A204.1 (cell line): ENCODE measurements around the gene C1orf185.
A peak's percentile ranks its signal among the peaks of the same experiment; 100 is the strongest.
"Not testable (repeated sequence)": the region's sequence is repeated elsewhere in the genome, so short reads cannot be mapped to it uniquely, and the experiment has no call there.

Experiments used
- FAIRE-seq: peaks from 2 replicates; lab custom pipeline; 2012; peaks lifted over from hg19 to GRCh38; lab: Jason Lieb, UNC

C1orf185 gene

DNA sequence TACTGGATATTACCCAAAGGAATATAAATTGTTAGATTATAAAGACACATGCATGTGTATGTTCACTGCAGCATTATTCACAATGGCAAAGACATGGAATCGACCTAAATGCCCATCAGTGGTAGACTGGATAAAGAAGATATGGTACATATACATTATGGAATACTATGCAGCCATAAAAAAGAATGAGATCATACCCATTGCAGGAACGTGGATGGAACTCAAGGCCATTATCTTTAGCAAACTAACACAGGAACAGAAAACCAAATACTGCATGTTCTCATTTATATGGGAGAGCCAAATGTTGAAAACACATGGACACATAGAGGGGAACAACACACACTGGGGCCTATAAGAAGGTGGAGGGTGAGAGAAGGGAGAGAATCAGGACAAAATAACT lies 35.7 kb downstream of the C1orf185 start:
- FAIRE-seq = not testable (repeated sequence)

DNA sequence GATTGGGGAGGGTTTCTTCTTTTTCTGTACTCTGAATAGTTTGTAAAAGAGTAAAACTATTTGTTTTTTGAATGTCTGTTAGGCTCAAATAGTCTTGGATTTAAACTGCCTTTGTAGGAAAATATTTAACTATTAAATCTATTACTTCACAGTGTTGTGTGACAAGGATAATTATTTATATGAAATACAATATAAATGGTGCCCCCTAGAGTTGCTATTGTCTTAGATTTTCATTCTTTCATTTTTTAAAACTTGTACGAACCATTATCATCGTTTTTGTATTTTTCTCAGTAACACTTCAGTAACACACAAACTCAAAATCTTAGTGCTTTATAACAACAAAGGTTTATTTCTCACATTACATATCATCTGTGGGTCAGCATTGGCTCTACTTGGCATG lies 37.4 kb downstream of the C1orf185 start:
- no peak for FAIRE-seq

- no peak for FAIRE-seq
Observed at GRCh38 chr1:51147394-51147793, 45.4 kb downstream of the C1orf185 start.

DNA sequence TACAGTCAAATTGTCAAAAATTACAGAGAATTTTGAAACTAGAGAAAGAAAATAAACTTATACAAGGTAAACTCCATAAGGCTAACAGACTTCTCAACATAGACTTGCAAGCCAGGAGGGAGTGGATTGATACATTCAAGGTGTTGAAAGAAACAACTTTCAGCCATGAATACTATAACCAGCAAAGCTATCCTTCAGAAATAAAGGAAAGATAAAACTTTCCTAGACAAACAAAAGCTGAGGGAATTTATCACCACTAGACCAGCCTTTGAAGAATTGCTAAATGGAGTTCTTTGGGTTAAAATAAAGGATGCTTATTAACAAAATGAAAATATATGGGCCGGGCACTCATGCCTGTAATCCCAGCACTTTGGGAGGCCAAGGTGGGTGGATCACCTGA lies 52.7 kb downstream of the C1orf185 start:
- no peak for FAIRE-seq

GRCh38 chr1:51156752-51157151 lies 54.7 kb downstream of the C1orf185 start:
- FAIRE-seq = peak; percentile 53

GRCh38 chr1:51157395-51157794 lies 55.4 kb downstream of the C1orf185 start:
- FAIRE-seq = no peak

DNA sequence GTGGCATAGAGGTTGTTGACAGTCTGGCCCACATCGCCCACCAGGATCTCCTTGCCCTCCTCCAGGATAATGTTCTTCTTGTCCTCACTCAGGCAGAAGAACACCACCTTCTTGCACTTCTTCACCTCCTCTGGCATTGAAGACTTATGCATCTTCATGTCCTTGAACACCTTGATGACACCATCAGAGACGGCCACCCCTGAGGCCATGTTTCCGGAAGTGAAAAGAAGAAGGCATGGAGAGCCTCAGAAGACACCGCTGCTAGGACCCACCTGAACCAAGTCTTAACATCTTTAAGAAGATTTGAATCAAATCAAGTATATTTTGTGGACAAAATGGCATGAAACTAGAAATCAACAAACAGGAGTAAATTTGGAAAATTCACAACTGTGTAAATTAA lies 56.2 kb downstream of the C1orf185 start:
- no peak for FAIRE-seq

DNA sequence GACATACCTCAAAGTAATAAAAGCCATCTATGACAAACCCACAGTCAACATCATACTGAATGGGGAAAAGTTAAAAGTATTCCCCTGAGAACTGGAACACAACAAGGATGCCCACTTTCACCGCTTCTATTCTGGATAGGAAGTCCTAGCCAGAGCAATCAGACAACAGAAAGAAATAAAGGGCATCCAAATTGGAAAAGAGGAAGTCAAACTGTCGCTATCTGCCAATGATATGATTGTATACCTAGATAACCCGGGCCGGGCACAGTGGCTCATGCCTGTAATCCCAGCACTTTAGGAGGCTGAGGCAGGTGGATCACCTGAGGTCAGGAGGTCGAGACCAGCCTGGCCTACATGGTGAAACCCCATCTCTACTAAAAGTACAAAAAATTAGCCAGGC lies 60.5 kb downstream of the C1orf185 start:
- FAIRE-seq = not testable (repeated sequence)

DNA sequence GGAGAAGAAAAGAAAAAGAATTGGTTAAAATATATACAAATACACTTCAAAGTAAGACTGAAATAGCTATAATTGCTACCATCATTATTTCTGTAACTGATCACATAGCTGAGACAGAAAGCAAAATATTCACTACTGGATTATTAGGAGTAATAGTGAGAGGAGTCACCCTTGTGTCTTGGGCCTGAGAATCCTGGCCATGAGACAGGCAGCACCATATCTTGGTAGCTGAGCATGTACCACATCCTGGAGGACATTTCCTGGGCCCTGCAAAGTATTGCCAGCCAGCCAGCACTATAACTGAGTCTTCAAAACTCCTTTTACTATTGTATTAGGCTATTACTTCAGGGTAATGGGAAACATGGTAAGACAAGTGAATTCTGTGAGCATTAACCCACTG lies 63.5 kb downstream of the C1orf185 start:
- FAIRE-seq = no peak

DNA sequence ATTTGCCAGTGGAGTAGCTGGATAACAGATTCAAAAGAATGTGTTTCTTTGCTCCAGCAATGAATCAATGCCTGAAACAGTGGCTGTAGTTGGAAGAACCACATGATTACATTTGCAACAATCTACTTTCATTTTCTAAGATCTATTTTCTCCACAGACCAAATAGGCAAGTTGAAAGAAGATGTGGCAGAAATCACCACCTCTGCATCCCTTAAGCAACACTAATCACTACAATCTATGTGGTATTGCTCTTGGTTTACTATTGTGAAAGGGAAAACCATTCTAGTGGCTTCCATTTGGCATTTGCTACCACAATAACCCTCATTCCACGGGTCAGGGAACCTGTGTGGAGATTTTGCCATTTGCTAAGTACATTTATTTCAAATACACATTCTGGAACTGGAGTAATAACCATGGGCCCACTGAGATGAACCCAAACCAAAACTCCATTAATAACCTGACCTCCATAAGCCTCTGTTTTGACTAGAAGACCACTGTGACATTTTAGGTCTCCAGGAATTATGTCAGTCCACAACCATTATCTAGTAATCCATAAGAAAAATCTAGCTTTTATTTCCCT lies 66.3 kb downstream of the C1orf185 start:
- no peak for FAIRE-seq

GRCh38 chr1:51168936-51169335 lies 66.9 kb downstream of the C1orf185 start:
- no peak for FAIRE-seq

GRCh38 chr1:51170342-51170741 lies 68.3 kb downstream of the C1orf185 start:
- no peak for FAIRE-seq

- no peak for FAIRE-seq
Observed at GRCh38 chr1:51172811-51173210, 70.8 kb downstream of the C1orf185 start.

GRCh38 chr1:51175278-51175677 lies 73.2 kb downstream of the C1orf185 start:
- no peak for FAIRE-seq

DNA sequence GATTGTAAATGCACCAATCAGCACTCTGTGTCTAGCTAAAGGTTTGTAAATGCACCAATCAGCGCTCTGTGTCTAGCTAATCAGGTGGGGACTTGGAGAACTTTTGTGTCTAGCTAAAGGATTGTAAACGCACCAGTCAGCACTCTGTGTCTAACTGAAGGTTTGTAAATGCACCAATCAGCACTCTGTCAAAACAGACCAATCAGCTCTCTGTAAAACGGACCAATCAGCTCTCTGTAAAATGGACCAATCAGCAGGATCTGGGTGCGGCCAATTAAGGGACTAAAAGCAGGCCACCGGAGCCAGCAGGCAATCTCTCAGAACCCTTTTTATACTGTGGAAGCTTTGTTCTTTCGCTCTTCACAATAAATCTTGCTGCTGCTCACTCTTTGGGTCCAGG lies 76.0 kb downstream of the C1orf185 start:
- FAIRE-seq = not testable (repeated sequence)

DNA sequence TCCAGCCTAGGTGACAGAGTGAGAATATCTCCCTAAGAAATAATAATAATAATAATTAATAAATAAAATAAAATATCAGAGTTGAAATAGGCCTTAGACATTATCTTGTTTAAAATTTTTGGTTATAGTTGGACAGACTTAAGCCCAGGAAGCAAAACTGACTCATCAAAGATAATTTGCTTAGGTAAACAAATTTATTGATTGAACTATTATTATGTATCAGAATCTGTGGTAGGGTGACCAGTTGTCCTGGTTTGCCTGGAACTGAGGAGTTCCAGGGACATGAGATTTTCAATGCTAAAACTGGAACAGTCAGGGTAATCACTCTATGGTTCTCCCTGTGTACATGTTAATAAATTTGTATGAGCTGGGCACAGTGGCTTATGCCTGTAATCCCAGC lies 86.2 kb downstream of the C1orf185 start:
- no peak for FAIRE-seq

DNA sequence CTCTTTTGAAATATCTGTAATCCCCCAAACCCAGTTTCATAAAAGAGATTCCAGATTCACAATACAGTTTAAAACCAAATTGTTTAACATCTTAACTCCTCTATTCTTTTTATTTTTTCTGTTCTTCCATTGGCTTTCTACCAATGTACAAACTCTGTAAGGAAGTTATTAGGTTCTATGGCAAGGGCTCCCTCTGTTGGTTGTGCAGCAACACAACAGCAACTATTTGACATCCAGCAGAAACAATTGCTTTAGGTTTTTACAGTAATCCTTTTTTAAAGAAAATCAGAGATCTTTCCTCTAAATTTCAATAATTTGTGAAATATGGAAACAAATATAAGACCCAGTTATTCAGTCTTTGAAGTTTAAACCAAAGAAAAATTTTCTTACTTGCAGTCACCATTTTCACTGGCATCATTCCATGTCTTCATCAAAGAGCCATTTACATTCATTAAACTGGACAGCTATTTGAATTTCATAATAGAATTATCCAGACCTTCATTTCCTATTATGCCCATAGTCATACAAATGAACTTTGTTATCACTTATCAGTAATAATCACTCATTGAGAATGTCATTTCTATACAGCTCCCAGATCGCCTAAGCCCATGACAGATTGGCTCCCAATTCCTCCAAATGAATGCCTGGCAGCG lies 87.5 kb downstream of the C1orf185 start:
- peak; percentile 98 for FAIRE-seq

GRCh38 chr1:51190961-51191360 lies 88.9 kb downstream of the C1orf185 start:
- no peak for FAIRE-seq

GRCh38 chr1:51192213-51192843 lies 90.3 kb downstream of the C1orf185 start:
- peak; percentile 78 for FAIRE-seq

- no peak for FAIRE-seq
Observed at GRCh38 chr1:51193564-51193963, 91.5 kb downstream of the C1orf185 start.
